D721Med (cell line): ENCODE measurements around the gene PLAA.
"Not testable (repeated sequence)": the region's sequence is repeated elsewhere in the genome, so short reads cannot be mapped to it uniquely, and the experiment has no call there.

Source experiments
- DNase-seq: peaks from one replicate; pipeline ENCODE4 v3.0.0; 2011; ENCODE audit warnings: low spot score; ENCODE audit not compliant: insufficient read length
- FAIRE-seq: peaks from 2 replicates; lab custom pipeline; 2011; peaks lifted over from hg19 to GRCh38; lab: Jason Lieb, UNC
- TF ChIP-seq, protein P1 (sequence below): IDR thresholded peaks from 2 replicates; pipeline ENCODE4 v1.5.1; 2012; ENCODE audit warnings: mild to moderate bottlenecking, control low read depth; ENCODE audit not compliant: insufficient read depth; ENCODE audit errors: missing control alignments

The PLAA gene

DNA sequence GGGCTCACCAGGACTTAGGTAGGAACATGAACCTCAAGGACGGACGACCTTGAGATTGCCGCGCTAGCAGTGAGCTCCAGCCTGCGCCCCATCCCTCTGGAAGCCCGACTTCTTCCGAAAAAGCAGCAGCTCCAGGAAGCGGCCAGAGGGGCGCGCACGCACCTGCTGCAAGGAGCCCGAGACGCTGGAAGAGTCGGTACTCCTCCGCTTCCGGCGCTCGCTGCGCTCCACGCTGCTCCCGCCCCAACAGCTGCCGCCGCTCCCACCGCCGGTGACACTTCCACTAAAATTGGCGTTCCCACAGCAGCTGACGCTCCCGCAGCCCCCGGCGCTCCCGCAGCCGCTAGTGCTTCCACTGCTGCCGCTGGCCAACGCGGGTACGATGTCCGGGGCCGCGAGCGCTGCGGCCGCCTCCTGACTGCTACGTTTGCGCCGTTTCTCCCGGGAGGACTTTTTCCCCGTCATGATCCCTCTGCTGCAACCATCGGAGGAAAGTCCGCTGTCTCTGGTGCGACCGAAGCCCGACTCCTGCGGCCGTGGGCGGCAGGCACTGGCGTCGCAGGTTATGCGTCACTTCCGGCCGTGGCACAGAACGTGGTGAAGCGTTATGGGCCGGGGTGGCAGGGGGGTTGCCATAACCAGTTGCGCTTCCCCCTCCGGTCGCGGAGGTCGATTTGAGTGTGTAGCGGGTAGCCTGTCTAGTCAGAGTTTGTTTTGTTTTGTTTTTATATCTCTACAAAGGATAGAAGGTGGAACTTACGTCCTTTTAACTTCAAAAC is 54.6 kb downstream of the PLAA start, which contains the start of gene CAAP1:
Gene CAAP1, minus strand, starts transcription at position 552 of the 779 bp plus-strand sequence. Its CDS starts 87 bp downstream, at position 465.
- TF ChIP-seq, protein P1, sequence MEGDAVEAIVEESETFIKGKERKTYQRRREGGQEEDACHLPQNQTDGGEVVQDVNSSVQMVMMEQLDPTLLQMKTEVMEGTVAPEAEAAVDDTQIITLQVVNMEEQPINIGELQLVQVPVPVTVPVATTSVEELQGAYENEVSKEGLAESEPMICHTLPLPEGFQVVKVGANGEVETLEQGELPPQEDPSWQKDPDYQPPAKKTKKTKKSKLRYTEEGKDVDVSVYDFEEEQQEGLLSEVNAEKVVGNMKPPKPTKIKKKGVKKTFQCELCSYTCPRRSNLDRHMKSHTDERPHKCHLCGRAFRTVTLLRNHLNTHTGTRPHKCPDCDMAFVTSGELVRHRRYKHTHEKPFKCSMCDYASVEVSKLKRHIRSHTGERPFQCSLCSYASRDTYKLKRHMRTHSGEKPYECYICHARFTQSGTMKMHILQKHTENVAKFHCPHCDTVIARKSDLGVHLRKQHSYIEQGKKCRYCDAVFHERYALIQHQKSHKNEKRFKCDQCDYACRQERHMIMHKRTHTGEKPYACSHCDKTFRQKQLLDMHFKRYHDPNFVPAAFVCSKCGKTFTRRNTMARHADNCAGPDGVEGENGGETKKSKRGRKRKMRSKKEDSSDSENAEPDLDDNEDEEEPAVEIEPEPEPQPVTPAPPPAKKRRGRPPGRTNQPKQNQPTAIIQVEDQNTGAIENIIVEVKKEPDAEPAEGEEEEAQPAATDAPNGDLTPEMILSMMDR: peak; percentile 48
- FAIRE-seq (no peak), DNase-seq (peak; percentile 74)

DNA sequence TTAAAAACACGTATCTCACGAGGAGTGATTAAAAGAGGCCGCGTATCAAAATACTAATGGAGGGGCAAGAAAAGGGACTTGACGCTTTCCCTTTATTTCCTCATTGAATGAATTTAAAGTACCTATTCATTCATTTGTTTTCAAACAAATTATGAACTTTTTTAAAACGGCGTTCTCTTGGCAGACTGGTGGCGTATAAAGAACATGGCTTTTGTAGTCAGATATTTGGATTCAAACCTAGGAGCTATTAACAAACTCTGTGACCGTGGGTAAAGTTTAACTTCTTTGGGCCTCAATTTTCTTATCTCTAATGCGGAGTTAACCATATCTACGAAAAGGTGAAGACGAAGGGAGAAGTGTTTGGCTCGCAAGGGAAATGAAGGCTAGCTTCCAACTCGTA is 55.3 kb downstream of the PLAA start:
- TF ChIP-seq, protein P1: no peak
- DNase-seq (no peak), FAIRE-seq (no peak)

DNA sequence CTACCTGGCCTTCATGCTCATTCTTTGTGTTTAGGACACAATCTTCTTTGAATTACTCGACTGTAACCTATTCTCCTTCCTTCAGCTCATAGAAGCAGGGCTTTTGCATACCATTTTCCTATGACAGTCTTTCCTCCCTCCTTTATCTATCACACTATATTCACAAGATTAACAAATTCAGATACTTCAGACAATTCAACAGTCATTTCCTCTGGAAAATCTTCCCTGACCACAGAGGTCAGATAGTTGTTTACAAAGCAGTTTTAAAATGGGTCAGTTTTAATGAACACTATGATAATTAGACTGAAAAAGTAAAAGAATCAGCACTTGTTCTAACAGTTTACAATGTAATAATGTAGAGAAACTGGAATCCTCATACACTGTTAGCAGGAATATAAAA is 58.8 kb downstream of the PLAA start:
- FAIRE-seq: peak; percentile 80
- no peak for DNase-seq
- TF ChIP-seq, protein P1: no peak

DNA sequence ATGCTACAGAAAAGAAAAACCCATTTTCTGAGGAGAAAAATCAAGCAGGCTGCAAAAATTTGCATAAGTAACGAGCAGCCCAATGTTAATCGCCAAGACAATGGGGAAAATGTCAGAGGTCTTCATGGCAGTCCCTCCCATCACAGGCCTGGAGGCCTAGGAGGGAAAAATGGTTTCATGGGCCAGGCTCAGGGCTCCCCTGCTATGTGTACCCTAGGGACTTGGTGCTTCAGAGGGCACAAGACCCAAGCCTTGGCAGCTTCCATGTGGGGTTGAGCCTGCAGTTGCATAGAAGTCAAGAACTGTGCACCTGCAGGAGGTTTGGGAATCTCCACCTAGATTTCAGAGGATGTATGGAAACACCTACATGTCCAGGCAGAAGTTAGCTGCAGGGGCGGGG is 64.9 kb downstream of the PLAA start:
- TF ChIP-seq, protein P1: no peak
- FAIRE-seq: no peak
- no peak for DNase-seq

DNA sequence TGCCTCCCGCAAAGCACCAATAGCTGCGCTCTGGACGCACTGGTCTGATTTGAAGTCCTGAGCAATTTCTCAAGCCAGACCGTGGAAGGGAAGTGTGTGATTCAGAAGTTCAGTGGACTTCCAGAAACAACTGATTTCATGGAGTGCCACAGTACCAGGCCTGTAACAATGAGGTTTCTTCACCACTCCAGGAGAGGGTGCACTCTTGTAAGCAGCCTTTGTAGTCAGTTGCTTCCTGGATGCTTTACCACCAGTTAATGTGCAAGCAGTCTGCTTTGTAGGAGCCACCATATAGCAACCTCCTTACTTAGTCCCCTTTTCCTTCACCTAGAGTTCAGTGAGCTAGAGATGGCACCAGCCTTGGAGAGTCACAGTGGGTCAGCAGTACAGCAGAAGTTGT is 66.8 kb downstream of the PLAA start:
- DNase-seq (no peak), FAIRE-seq (no peak)
- TF ChIP-seq, protein P1: no peak

DNA sequence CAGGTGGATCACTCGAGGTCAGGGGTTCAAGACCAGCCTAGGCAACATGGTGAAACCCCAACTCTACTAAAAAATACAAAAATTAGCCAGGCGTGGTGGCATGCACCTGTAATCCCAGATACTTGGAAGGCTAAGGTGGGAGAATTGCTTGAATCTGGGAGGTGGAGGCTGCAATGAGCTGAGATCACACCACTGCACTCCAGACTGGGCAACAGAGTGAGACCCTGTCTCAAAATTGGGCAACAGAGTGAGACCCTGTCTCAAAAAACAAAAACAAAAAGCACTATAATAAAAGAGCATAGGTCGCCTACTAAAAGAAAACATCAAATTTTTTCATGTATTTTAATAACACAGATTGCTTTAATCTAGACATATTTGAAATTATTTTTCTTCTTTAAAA is 71.9 kb downstream of the PLAA start:
- not testable (repeated sequence) for DNase-seq, FAIRE-seq

DNA sequence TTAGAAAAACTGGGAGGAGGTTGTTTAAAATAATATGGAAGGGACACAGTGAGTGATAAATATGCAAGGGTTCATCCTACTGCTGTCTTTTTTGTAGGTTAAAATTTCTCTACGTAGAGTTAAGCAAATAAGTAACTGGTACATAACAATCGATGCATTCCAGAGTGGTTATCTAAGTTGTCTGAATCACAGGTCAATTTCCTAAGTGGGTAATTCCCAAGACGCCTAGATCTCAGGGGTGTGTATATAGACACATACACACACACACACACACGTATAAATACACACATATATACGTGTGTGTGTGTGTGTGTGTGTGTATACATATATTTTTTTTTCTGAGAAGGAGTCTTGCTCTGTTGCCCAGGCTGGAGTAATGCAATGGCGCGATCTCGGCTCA is 76.8 kb downstream of the PLAA start:
- DNase-seq: no peak
- no peak for FAIRE-seq
- TF ChIP-seq, protein P1: no peak
